ENCODE results near the gene MZT2A.
"Not testable (repeated sequence)": the region's sequence is repeated elsewhere in the genome, so short reads cannot be mapped to it uniquely, and the experiment has no call there.

Gene MZT2A, protein sequence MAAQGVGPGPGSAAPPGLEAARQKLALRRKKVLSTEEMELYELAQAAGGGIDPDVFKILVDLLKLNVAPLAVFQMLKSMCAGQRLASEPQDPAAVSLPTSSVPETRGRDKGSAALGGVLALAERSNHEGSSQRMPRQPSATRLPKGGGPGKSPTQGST

DNA sequence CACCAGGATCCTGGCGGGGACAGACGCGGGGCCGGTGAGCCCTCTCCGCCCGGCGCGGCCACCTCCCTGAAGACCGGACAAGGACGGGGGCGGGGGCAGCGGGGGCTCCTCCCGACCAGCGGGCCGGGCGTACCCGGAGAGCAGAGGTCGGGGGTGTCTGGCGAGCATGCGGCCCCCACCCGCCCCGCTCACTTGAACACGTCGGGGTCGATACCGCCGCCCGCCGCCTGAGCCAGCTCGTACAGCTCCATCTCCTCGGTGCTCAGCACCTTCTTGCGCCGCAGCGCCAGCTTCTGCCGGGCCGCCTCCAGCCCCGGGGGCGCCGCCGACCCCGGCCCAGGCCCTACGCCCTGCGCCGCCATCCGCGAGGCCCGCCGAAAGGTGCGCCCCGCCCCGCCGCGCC is at the start of gene MZT2A:
Gene MZT2A (minus strand): TSS at position 383 of the 403 bp plus-strand sequence. CDS start 21 bp downstream, at position 362.
- DNase-seq = not testable (repeated sequence)

DNA sequence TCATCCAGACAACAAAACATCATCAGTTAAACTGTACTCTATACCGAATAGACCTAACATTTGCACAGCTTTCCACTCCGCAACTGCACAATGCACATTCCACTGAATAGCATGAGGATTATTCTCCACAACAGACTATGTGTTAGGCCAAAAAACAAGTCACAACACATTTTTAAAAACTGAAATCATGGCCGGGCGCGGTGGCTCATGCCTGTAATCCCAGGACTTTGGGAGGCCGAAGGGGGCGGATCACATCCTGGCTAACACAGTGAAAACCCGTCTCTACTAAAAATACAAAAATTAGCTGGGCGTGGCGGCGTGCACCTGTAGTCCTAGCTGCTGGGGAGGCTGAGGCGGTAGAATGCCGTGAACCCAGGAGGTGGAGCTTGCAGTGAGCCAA is 46.7 kb upstream of the MZT2A start:
- DNase-seq = not testable (repeated sequence)

DNA sequence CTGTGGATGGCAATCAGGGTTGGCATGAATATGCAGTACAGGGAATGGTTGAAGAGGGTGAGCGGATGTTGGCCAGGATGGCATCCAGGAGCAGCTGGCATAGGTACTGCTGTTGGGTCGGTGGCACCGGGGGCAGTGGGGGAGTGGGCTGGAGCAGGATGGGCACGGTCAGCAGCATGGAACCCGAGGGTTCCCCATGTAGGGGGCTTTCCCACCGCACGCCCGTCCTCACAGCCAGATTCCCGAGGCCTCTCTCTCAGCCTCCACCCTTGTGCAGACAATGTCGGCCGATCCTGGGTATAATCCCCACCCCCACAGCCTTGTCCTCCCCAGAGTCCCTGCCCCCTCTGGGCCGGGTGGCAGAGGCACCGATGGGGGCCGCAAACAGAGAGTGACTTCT is 44.6 kb upstream of the MZT2A start:
- not testable (repeated sequence) for DNase-seq

DNA sequence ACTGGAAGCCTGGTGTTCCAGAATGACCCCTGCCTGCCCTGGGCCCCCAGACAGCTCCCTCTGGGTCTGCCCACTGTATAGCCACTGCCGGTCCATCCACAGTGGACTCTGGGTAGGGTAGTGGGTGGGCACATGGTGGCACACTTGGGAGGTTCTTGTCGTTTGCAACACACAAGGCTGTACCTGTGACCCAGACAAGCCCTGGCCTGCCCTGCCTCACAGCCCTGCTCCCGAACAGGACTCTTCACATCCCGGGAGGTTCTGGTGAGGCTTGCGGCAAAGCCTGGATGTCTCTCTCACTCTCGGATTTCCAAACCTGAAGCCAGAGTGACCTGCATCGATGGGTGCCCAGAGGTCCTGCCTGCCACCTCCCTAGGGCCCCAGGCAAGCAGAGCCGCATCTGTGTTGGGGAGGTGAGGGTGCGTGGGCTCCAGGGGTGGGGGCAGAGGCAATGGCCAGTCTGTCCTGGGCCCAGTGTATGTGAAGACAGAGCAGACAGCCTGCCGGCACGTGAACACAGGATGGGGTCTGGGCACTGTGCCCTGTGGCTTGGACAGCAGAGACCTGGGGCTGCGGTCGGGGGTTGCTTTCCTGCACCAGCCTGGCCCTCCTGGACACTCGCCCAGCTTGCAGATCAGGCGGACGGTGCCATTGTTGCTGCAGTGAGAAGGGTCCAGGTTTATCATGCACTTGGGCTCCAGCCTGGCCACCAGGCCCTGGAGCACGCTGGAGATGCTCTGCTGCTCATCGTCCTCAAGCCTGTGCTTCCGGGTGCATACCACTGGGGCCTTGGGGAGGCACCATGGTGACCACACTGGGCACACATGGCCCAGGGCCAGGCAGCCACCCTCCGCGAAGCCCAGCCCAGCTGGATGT is 44.0 kb upstream of the MZT2A start:
- DNase-seq = not testable (repeated sequence)

DNA sequence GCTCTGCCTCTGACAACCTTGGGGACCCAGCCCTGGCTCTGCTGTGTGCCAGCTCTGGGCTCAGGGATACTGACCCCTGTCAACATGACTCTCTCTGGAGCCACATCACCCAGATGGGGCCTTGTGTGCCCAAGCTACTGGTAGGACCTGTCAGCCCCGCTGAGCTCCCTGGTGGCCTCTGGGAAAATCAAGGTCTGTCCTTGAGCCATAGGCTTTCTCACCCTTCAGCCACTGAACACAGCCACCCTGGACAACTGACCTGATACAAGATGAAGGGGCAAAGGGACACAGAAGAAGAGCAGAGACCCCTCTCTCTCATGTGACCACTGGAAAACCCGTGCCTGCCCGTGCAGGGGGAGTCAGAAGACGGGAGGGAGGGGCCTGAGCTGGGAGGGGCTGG is 43.3 kb upstream of the MZT2A start:
- no peak for DNase-seq

DNA sequence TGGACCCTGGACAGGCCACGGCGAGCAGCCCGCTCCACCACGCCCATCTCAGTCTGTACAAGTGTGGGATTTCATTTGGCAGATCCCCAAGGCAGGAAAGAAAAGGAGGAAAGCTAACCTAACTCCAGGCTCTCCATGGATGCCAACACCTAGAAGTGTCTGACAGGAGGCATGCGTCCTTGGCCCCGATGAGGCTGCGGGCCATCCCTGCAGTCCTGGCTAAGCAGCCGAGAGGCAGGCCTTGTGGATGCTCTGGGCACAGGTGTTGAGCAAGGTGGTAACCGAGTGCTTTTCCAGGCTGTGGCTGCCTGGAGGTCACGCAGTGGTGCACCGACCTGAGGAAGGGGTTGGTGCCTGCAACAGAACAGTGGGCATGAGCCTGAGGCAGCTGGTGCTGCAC is 42.8 kb upstream of the MZT2A start:
- DNase-seq = not testable (repeated sequence)

DNA sequence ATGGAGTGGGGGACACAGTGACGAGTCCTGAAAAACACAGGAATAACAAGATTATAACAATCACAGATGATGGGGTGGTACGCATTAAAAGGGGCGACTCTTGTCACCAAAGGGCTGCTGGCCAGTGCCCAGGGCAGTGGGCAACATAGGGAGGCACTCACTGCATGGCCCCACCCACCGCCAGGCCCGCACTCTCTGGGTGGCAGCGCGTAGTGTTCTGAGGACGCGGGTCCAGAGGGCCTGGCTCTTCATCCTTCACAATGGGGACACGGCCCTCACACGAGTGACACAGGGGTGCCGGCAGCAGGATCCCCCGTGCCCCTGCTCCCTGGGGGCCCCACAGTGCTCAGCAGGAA is 42.1 kb upstream of the MZT2A start:
- DNase-seq = not testable (repeated sequence)

DNA sequence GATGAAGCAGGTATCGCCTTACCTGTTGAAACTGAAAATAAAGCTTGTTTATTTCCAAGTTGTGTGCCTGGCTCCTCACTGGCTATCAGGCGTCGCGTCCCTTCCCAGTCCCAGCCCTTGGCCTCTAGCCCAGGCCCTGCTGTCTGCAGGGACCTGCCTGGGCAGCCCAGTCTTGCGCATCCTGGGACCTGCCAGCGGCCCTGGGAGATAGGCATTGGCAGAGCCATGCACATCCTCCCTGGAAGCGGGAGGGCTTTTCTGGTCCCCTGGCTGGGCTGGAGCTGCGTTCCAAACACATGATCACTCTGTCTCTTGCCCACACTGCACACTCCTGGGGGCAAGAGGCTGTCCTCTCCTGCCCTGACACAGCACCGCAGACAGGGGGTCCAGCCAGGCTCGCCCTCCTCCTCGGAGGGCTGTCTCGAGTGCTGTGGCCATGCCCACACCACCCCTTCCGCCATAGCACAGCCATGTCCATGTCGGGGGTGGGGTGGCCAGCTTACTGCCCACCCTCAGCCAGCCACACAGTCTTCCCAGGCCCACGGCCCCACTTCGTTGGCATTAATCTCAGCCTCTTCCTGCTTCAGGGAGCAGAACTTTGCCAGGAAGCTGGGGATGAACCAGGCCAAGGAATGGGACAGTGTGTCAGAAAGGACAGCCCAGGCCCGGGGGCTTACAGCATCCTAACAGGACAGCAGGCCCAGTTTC is 41.6 kb upstream of the MZT2A start:
- DNase-seq = not testable (repeated sequence)

DNA sequence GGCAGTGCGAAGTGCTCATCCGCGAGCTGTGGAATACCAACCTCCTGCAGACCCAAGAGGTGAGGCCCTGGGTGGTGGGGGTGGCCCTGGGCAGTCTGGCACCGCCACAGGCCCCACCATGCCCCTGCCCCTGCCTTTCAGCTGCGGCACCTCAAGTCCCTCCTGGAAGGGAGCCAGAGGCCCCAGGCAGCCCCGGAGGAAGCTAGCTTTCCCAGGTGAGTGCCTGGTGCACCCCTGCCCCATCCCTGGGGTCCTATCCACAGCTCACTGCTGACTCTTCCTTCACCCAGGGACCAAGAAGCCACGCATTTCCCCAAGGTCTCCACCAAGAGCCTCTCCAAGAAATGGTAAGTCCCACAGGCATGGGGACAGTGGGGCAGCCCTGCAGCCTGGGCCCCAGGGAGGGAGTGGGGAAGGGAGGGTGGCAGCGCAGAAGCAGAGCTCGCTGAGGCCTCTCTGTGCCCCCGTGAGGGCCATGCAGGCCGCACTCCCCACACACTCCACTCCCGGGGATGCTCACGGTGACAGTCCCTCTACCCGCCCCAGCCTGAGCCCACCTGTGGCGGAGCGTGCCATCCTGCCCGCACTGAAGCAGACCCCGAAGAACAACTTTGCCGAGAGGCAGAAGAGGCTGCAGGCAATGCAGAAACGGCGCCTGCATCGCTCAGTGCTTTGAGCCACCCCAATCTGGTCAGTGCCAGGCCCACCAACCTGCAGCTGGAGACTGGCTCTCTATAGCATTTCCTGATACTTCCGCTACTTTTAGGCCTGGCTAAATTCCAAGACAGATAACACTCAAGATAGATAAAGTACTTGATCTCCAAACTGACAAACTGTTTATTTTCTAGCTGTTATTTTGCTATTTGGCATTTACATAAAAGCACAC is 40.8 kb upstream of the MZT2A start:
- not testable (repeated sequence) for DNase-seq

DNA sequence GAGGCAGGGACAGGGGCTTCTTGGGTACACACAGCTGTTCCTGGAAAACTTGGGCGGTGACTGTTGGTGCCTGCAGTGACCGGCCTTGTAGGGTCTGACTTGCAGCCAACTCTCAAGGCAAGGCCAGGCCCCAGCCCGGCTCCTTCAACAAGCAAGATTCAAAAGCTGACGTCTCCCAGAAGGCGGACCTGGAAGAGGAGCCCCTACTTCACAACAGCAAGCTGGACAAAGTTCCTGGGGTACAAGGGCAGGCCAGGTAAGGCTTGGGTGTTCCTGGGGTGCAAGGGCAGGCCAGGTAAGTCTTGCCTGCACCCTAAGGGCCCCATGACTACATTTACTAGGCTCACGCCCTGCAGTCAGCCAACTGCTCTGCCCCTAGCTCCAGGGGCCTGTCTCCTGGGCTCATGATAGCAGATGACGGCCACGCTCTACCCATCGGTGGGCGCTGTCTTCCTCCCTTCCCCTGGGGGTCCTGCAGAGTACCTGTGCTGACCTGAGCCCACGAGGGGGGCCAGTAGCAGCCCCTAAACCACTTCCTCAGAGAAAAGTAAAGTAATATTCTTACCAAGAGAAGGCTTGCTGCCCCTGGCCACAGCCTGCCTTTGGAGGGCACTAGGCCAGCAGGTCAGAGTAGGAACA is 39.5 kb upstream of the MZT2A start:
- not testable (repeated sequence) for DNase-seq

DNA sequence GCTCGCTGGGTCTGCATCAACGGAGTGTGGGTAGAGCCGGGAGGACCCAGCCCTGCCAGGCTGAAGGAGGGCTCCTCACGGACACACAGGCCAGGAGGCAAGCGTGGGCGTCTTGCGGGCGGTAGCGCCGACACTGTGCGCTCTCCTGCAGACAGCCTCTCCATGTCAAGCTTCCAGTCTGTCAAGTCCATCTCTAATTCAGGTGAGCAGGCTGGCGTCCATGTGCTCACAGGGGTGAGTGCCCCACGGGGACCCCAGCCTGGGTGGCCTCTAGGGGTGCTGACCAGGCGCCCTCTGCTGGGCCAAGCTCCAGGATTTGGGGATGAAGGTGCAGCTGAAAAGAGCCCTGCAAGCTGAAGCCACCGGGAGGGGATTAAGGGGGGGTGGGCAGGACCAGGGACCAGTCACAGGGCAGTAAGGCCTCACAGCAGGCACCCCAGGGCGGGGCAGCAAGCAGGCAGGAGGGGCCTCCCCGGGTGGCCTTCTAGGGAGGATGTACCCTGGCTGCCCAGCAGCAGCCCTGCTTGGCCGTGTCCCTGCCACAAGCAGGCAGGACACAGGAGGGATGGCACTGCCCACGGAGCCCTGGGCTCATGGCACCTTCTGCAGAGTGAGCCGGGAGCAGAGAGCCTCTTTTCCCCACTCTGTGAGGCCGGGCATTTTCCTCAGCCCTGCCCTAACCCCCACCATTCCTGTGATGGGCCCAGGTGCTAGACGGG is 38.6 kb upstream of the MZT2A start:
- DNase-seq = not testable (repeated sequence)

DNA sequence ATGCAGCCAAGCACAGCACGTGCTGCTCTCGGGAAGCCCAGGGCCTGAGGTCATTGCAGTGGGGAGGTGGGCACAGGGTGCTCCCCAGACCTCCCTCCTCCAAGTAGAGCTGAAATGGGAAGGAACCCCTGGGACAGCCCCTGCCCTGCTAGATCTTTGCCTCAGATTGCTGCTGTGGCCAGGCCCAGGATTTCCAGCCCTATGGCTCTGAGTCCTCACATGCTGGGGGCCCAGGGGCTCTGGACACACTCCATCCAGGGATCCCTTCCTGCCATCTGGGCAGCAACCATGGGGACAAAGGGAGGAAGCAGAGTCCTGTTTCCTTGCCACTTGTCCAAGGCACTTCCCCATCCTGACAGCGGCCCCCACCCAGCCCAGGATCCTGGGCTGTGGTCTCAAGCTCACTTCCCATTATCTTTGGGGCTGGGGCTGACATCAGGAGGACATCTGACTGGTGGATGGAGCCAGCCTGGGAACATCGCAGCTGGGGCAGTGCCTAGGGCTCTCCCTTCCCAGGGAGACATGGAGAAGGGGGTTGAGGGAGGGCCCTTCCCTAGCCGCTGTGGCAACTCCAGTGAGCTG is 37.8 kb upstream of the MZT2A start:
- DNase-seq = not testable (repeated sequence)

DNA sequence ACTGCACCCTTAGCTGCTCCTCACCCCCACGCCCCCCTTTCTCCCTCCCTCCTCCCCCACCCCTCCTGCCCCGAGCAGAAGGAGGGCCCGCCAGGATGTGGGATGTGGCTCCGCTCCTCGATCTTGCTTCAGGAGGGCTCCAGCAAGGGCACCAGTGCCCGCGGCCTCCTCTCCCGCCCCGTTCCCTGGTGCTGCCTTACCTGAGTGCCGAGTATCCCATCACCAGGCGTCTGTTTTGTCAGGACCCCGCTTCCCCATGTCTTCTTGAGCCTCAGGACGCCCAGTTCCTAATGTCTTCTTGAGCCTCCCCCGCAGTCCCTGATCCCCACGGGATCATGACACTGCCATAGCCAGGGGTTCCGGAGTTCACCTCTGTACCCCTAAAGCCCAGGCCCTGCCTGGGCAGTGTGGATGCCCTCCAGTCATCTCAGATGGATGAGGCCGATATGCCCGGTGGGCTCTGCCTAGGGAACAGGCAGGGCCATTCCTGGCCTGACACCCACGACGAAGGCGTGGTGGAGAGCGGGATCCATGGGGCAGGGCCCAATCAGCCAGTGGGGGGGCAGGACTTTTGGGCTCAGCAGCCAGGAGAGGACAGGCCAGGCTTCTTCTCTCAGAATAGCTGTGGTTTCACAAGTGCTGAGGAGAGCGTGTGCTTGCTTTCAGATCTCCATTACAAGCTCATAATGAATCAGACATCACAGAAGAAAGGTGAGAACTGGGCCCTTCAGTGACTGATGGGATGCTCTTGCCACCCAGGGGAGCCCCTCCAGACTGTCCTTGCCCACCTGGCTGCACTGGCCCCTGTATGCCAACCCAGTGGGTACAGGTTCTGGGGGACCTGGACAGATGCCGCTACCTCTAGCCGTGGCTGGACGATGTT is 37.0 kb upstream of the MZT2A start:
- DNase-seq = not testable (repeated sequence)

DNA sequence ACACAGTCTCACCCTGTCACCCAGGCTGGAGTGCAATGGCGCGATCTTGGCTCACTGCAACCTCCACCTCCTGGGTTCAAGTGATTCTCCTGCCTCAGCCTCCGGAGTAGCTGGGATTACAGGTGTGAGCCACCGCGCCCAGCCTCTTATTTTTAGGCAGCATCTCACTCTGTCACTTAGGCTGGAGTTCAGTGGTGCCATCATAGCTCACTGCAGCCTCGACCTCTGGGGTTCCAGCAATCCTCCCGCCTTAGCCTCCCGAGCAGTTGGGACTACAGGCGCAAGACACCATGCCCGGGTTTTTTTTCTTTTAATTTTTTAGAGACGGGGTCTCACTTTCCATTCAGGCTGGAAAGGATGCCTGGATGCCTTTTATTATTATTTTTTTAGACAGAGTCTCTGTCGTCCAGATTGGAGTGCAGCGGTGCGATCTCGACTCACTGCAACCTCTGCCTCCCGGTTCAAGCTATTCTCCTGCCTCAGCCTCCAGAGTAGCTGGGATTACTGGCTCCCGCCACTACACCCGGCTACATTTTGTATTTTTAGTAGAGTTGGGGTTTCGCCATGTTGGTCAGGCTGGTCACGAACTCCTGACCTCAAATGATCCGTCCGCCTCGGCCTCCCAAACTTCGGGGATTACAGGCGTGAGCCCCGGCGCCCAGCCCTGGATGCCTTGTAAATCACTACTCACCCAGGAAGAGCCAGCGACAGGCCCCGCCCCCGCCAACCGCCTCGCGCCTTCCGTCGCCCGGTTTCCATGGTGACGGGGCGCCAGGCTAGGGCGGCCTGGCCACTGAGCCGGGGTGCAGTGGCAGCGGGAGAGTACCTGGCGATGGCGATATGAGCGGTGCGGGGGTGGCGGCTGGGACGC is 35.2 kb upstream of the MZT2A start, which contains the start of gene CCDC74A:
Gene CCDC74A (plus strand): TSS at position 758 of the 871 bp plus-strand sequence. CDS start 83 bp downstream, at position 841.
- DNase-seq = peak; percentile 86

DNA sequence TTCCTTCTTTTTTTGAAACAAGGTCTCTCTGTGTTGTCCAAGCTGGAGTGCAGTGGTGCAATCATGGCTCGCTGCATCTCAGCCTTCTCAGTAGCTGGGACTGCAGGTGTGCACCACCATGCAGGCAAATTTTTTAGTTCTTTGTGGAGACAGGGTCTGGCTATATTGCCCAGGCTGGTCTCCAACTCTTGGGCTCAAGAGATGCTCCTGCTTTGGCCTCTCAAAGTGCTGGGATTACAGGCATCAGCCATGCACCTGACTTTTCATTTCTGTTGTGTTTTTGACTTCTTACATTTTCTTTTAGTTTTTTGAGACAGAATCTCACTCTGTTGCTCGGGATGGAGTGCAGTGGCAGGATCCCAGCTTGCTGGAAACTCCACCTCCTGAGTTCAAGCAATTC is 33.1 kb upstream of the MZT2A start:
- DNase-seq = not testable (repeated sequence)

DNA sequence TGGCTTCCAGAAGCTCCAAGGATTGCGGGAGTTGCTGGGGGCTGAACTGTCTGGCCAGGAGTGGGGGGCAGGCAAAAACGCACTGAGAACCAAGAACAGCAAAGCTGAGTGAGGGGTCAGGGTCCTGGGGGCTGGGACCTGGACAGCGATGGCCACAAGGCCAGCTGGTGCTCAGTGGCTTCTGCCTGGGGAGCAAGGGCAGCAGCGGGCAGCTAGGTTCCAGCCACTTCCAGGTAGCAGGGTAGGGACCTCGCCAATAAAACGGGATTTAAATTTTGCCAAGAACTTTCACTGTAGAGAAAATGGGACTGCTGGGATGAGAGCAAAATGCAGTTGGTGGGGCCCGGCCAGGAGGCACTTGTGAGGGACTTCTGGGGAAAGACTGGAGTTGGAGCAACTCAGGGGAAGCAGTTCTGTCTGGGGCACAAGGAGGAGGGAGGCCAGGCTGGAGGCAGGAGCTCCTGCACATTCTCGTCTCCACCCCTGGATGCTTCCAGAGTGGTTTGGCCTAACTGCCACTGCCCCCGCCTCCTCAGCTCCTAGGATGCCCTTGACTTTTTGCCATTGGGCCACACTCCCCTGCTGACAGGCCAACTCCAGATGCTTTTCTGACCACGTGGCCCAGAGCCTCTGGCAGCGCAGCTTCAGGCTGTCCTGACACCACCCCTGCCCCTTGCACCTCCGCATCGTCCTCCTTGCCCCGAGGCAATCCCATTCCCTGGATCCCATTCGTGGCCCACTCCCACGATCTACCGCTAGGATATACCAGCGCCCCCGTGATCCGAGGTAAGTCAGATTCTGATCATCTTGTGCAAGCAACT is 30.0 kb upstream of the MZT2A start:
- DNase-seq = no peak

DNA sequence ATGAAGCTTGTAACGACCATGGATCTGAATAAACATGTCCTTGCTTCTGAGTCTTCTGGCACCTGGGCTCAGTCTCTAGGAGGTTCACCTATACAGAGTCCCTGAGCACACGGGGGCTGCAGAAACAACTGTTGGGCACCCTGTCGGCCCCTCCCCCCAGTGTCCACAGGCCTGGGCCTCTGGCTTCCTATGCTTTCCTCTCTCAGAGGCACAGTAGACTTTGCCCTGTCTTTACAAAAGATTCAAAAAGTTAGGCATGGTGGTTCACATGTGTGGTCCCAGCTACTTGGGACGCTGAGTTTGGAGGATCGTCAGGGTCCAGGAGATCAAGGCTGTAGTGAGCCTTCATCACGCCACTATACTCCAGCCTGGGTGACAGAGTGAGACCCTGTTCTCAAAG is 29.3 kb upstream of the MZT2A start:
- DNase-seq = not testable (repeated sequence)

DNA sequence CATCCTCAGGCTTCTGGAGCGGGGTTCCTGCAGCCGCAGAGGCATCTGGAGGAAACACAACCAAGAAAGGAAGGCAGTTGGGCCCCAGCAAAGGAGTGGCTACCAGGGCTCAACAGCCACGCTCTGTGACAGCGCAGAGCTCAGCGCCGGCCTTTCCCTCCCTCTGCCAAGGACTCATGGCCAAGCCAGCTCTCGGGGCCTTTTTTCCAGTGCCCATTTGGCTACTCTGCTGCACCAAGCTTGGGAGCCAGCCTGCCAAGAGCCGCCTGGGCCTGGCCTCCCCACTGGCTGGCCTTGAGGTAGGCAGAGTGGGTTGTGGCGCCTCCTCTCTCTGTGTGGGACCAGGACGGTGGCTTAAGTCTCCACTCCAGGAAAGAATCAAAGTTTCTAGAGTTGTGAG is 28.3 kb upstream of the MZT2A start:
- DNase-seq = no peak
